ENCODE results near the gene OXGR1. TPM values are rescaled to one million over a fixed set of nuclear protein-coding genes. Genes with fewer than 3 reads are reported as not detected.

Gene OXGR1
- polyA plus RNA-seq (not detected in 3 replicates), polyA minus RNA-seq (not detected in 3 replicates)
- polyA plus RNA-seq (2011; ENCODE audit: low read depth), result not detected
- not detected in 2 replicates for polyA plus RNA-seq (2011; cell fraction: cytosol; rRNA removed)
- polyA plus RNA-seq (2011; cell fraction: nucleus; rRNA removed), result not detected in 2 replicates
- polyA plus RNA-seq (2012; ENCODE audit: low replicate concordance), result not detected in 2 replicates
- not detected for polyA minus RNA-seq (2011; cell fraction: cytosol; rRNA and poly(A)+ RNA removed)
- polyA minus RNA-seq (2011; cell fraction: nucleus; rRNA and poly(A)+ RNA removed), result not detected in 2 replicates

DNA sequence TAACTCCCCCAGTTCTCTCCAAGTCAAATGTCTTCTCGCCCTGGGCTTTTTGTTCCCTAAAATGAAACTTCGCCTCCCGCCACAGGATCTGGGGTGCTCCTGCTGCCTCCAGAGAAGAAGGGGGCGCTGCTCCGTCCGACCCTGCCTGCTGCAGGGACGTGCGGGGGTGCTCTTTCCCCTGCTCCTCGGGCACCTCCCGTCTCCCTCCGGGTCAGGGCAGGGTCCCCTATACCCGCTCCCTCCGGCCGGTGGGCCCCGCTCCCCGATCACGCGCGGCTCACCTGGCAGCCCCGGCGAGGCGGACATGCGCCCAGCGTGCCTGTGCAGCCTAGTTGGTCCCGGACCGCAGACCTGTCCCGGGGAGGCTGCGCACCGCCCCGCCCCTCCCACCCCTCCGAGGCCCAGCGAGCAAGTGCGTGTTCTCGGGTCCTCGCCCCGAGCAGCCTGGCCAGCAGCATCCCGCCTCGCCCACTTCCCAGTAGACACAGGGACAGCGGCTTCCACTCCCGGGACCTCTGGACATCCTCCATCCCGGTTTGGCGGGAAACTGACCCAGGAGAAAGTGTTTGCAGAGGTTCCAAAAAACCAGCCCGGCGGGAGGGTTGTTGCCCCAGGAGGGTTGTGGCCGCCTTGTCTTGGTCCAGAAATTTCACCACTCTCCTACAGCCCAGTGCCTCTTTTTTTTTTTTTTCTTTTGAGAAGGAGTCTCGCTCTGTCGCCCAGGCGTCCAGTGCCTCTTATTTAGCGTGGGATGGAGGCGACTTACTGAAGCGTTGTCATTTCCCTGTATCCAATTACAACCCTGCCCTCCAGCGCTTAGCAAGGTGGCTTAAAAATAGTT, at the start of gene OXGR1:
OXGR1 (minus strand) TSS at position 460 of the 841 bp plus-strand sequence. CDS start 6,717 bp downstream, outside the sequence.
- DNase-seq (ENCODE audit: low read depth, low spot score), result no peak
- TF ChIP-seq, protein P1, sequence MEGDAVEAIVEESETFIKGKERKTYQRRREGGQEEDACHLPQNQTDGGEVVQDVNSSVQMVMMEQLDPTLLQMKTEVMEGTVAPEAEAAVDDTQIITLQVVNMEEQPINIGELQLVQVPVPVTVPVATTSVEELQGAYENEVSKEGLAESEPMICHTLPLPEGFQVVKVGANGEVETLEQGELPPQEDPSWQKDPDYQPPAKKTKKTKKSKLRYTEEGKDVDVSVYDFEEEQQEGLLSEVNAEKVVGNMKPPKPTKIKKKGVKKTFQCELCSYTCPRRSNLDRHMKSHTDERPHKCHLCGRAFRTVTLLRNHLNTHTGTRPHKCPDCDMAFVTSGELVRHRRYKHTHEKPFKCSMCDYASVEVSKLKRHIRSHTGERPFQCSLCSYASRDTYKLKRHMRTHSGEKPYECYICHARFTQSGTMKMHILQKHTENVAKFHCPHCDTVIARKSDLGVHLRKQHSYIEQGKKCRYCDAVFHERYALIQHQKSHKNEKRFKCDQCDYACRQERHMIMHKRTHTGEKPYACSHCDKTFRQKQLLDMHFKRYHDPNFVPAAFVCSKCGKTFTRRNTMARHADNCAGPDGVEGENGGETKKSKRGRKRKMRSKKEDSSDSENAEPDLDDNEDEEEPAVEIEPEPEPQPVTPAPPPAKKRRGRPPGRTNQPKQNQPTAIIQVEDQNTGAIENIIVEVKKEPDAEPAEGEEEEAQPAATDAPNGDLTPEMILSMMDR (optimal IDR thresholded peaks at IDR 0.05 in 1 of 3, IDR thresholded peaks at IDR 0.05 in 1 of 3, conservative IDR thresholded peaks at IDR 0.05 in 1 of 3; ENCODE audit: extremely low read depth in 1 of 3, insufficient read depth in 2 of 3, low read length in 3 of 3), result peak in 1 of 3 experiments; percentile 7
- peak; percentile 70 for TF ChIP-seq EZH2 (IDR thresholded peaks at IDR 0.05; ENCODE audit: low read length)
- Histone ChIP-seq H2AFZ (ENCODE audit: control insufficient read depth, low read length) (peak within 1 kb of the TSS; percentile 40), H3K27ac (ENCODE audit: control insufficient read depth, insufficient read depth, low read length) (no peak within 1 kb of the TSS), H3K9me1 (ENCODE audit: control insufficient read depth, extremely low read depth, insufficient read depth, low read length) (no peaks in the 10 kb centered on the region), H3K4me1 (ENCODE audit: control insufficient read depth, extremely low read depth, insufficient read depth, low read length) (peaks cover 3% of the 10 kb centered on the region), H3K4me3 (ENCODE audit: control insufficient read depth in 2 of 3, extremely low read depth in 1 of 3, insufficient read depth in 2 of 3, low read depth in 1 of 3, low read length in 3 of 3) (peak within 1 kb of the TSS in 2 of 3 experiments; percentile 41 to 46), H3K36me3 (ENCODE audit: control insufficient read depth in 2 of 2, extremely low read depth in 1 of 2, insufficient read depth in 2 of 2, low read length in 2 of 2) (no peaks in the 10 kb centered on the region), H3K4me2 (ENCODE audit: control insufficient read depth, extremely low read depth, insufficient read depth, low read depth, low read length) (peak within 1 kb of the TSS; percentile 66), H3K27me3 (ENCODE audit: control insufficient read depth, extremely low read depth, insufficient read depth, low read length) (peaks cover 28% of the 10 kb centered on the region), H3K9ac (ENCODE audit: control insufficient read depth, extremely low read depth, insufficient read depth, low read length) (no peak within 1 kb of the TSS), H3K9me3 (ENCODE audit: control insufficient read depth, low read depth, low read length) (no peaks in the 10 kb centered on the region), H4K20me1 (ENCODE audit: control insufficient read depth, extremely low read depth, insufficient read depth, low read length) (no peaks in the 10 kb centered on the region), H3K79me2 (ENCODE audit: control insufficient read depth, insufficient read depth, low read length) (no peaks in the 10 kb centered on the region)
- no peak for FAIRE-seq
- dilution Hi-C loops (cut with MboI; ENCODE audit: extremely low pct_ligation_motif_present, low sequenced_read_pairs), result no loop called here

DNA sequence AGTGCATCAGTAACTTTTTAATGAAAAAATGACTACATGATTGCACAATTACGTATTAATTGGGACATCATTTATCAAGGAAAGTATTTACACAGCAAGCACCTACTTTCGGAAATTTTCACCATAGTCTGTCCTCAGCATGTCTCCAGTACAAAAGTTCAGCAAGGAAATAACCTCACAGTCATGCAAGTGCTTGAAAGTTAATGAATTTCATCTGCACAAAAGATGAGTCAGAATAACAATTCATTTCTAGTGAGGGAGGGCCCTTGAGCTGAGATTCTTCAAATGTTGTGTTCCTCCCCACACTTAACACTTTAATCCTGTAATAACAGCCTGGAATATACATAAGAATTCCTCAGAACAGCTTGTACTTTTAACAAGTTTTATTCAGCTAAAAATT, 49.0 kb upstream of the OXGR1 start:
- Histone ChIP-seq H3K4me3 (ENCODE audit: control insufficient read depth in 2 of 3, extremely low read depth in 1 of 3, insufficient read depth in 2 of 3, low read depth in 1 of 3, low read length in 3 of 3) (no peak overlapping the region), H3K4me1 (ENCODE audit: control insufficient read depth, extremely low read depth, insufficient read depth, low read length) (no peaks in the 10 kb centered on the region), H3K9me3 (ENCODE audit: control insufficient read depth, low read depth, low read length) (no peaks in the 10 kb centered on the region), H3K27me3 (ENCODE audit: control insufficient read depth, extremely low read depth, insufficient read depth, low read length) (no peaks in the 10 kb centered on the region), H3K27ac (ENCODE audit: control insufficient read depth, insufficient read depth, low read length) (no peak overlapping the region), H3K9ac (ENCODE audit: control insufficient read depth, extremely low read depth, insufficient read depth, low read length) (no peak overlapping the region), H3K4me2 (ENCODE audit: control insufficient read depth, extremely low read depth, insufficient read depth, low read depth, low read length) (no peak overlapping the region), H3K9me1 (ENCODE audit: control insufficient read depth, extremely low read depth, insufficient read depth, low read length) (no peaks in the 10 kb centered on the region), H3K36me3 (ENCODE audit: control insufficient read depth in 2 of 2, extremely low read depth in 1 of 2, insufficient read depth in 2 of 2, low read length in 2 of 2) (no peaks in the 10 kb centered on the region), H4K20me1 (ENCODE audit: control insufficient read depth, extremely low read depth, insufficient read depth, low read length) (no peaks in the 10 kb centered on the region), H2AFZ (ENCODE audit: control insufficient read depth, low read length) (no peak overlapping the region), H3K79me2 (ENCODE audit: control insufficient read depth, insufficient read depth, low read length) (no peaks in the 10 kb centered on the region)
- no peak for DNase-seq (ENCODE audit: low read depth, low spot score)
- no peak for TF ChIP-seq EZH2 (IDR thresholded peaks at IDR 0.05; ENCODE audit: low read length)
- TF ChIP-seq, protein P1 (optimal IDR thresholded peaks at IDR 0.05 in 1 of 3, IDR thresholded peaks at IDR 0.05 in 1 of 3, conservative IDR thresholded peaks at IDR 0.05 in 1 of 3; ENCODE audit: extremely low read depth in 1 of 3, insufficient read depth in 2 of 3, low read length in 3 of 3), result no peak
- FAIRE-seq, result no peak
- dilution Hi-C loops (cut with MboI; ENCODE audit: extremely low pct_ligation_motif_present, low sequenced_read_pairs), result no loop called here

All from keratinocyte (primary cell).